Ishikawa (cell line): ENCODE data around the gene PSTPIP1.

Source experiments
- CEBPB ChIP-seq: IDR thresholded peaks from 2 replicates; pipeline ENCODE4 v1.6.1; 2012
- CREB1 ChIP-seq: IDR thresholded peaks from 2 replicates; pipeline ENCODE4 v1.6.1; 2012; ENCODE audit warnings: low read depth
- EGR1 ChIP-seq: IDR thresholded peaks from 2 replicates; pipeline ENCODE4 v1.6.1; 2012
- EP300 ChIP-seq: IDR thresholded peaks from 2 replicates; pipeline ENCODE4 v1.6.1; 2012; ENCODE audit warnings: borderline replicate concordance
- FOXM1 ChIP-seq: IDR thresholded peaks from 2 replicates; pipeline ENCODE4 v1.6.1; 2012; ENCODE audit warnings: low read depth, borderline replicate concordance
- NFIC ChIP-seq: IDR thresholded peaks from 2 replicates; pipeline ENCODE4 v1.6.1; 2012
- RAD21 ChIP-seq: IDR thresholded peaks from 2 replicates; pipeline ENCODE4 v1.6.1; 2012; ENCODE audit warnings: low read depth
- TAF1 ChIP-seq: IDR thresholded peaks from 2 replicates; pipeline ENCODE4 v1.6.1; 2012; ENCODE audit warnings: low read depth, mild to moderate bottlenecking
- TCF12 ChIP-seq: IDR thresholded peaks from 2 replicates; pipeline ENCODE4 v1.6.1; 2012; ENCODE audit warnings: low read depth
- TEAD4 ChIP-seq: IDR thresholded peaks from 2 replicates; pipeline ENCODE4 v1.6.1; 2012
- YY1 ChIP-seq: IDR thresholded peaks from 2 replicates; pipeline ENCODE4 v1.6.1; 2012; ENCODE audit warnings: low read depth
- ZBTB7A ChIP-seq: IDR thresholded peaks from 2 replicates; pipeline ENCODE4 v1.6.1; 2012; ENCODE audit warnings: low read depth
- TF ChIP-seq, protein P1 (sequence below): IDR thresholded peaks from 2 replicates; pipeline ENCODE4 v1.6.1; 2012
- TF ChIP-seq, protein P2 (sequence below): IDR thresholded peaks from 2 replicates; pipeline ENCODE4 v1.6.1; 2012
- TF ChIP-seq, protein P3 (sequence below): IDR thresholded peaks from 2 replicates; pipeline ENCODE4 v1.6.1; 2012; ENCODE audit warnings: low read depth, mild to moderate bottlenecking

PSTPIP1 gene

DNA sequence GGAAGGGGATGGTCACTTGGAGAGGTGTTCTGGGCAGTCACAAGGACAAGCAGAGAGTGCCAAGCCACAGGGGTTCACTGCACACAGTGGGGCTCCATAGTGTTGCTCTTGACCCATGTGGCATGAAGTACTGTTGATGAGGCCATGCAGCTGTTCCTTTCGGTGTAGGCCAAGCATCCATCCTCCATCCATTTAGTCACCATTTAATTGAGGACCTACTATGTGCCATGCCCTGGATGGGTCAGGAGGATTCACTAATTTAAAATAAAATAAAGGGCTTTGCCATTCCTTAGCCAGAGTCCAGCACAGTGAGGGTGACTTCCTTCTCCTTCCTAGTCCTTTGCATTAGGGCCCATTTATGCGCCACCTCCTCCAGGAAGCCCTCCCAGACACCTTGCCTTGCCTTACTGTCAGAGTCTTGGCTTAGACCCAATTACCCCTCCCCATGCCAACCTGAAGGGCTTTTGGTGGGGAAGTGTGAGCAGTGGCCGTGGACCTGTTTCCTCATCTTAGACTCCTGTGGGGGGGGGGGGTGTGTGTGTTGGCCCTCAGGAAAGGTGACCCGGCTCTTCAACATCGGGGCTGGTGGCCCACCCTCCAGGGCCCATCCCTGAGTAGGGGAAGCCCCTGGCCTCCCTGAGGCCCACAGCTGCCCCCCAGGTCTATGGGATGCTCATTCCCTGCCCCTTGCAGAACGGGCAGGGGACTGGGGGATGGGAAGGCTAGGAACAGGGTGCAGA is 25.6 kb downstream of the PSTPIP1 start:
- TF ChIP-seq, protein P1, sequence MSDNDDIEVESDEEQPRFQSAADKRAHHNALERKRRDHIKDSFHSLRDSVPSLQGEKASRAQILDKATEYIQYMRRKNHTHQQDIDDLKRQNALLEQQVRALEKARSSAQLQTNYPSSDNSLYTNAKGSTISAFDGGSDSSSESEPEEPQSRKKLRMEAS: no peak
- TF ChIP-seq TEAD4 (no peak), FOXM1 (no peak), TCF12 (no peak), YY1 (no peak), EGR1 (no peak), CEBPB (no peak), CREB1 (no peak), TAF1 (no peak), ZBTB7A (no peak), NFIC (no peak), EP300 (no peak), RAD21 (no peak)
- TF ChIP-seq, protein P2, sequence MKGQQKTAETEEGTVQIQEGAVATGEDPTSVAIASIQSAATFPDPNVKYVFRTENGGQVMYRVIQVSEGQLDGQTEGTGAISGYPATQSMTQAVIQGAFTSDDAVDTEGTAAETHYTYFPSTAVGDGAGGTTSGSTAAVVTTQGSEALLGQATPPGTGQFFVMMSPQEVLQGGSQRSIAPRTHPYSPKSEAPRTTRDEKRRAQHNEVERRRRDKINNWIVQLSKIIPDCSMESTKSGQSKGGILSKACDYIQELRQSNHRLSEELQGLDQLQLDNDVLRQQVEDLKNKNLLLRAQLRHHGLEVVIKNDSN: no peak
- TF ChIP-seq, protein P3, sequence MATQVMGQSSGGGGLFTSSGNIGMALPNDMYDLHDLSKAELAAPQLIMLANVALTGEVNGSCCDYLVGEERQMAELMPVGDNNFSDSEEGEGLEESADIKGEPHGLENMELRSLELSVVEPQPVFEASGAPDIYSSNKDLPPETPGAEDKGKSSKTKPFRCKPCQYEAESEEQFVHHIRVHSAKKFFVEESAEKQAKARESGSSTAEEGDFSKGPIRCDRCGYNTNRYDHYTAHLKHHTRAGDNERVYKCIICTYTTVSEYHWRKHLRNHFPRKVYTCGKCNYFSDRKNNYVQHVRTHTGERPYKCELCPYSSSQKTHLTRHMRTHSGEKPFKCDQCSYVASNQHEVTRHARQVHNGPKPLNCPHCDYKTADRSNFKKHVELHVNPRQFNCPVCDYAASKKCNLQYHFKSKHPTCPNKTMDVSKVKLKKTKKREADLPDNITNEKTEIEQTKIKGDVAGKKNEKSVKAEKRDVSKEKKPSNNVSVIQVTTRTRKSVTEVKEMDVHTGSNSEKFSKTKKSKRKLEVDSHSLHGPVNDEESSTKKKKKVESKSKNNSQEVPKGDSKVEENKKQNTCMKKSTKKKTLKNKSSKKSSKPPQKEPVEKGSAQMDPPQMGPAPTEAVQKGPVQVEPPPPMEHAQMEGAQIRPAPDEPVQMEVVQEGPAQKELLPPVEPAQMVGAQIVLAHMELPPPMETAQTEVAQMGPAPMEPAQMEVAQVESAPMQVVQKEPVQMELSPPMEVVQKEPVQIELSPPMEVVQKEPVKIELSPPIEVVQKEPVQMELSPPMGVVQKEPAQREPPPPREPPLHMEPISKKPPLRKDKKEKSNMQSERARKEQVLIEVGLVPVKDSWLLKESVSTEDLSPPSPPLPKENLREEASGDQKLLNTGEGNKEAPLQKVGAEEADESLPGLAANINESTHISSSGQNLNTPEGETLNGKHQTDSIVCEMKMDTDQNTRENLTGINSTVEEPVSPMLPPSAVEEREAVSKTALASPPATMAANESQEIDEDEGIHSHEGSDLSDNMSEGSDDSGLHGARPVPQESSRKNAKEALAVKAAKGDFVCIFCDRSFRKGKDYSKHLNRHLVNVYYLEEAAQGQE: no peak

DNA sequence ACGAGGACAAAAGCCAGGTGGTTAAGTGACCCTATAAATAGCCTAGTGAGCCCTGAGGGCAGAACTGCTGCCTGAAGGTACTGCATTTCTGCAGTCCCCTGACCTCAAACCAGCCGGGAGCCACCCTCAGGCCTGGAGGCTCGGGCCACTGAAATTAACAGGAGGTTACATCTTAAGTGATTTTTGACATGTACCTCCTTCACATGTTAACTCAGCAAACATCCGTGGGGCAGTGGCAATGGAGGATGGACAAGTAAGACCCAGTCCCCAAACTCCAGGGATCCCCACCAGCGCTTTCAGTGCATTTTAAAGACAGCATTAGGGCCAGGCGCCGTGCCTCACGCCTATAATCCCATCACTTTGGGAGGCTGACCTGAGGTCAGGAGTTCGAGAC is 26.2 kb downstream of the PSTPIP1 start:
- TF ChIP-seq, protein P3: no peak
- TF ChIP-seq YY1 (no peak), ZBTB7A (no peak), TEAD4 (no peak), EP300 (no peak), NFIC (no peak), EGR1 (no peak), CEBPB (no peak), TCF12 (no peak), CREB1 (no peak), TAF1 (no peak), FOXM1 (no peak)
- TF ChIP-seq, protein P1: no peak
- TF ChIP-seq, protein P2: no peak

DNA sequence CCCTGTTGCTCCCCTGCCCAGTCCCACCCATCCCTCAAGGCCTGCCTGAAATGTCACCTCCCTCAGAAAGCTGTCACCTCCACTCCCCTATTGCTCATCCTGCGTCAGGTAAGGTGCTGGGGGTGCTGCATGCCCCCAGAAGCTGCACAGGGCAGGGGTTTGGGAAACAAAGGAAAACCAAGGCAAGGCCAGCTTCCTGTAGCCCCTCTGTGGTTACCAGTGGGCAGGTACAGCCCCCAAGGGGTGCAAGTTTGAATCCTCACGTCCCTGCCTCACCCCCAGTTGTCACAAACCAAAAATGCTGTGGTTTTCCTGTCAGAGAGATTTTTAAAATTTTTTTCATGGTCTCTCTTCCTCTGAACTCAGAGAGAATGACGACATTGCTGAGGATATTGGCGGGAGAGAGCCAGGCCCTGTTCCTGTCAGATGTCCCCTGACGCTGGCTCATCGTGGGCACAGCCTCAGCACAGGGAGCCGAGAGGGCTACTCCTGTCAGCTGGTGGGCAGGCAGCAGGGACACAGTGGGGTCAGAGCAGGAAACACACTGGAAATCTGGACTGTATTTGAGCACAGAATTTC is 27.0 kb downstream of the PSTPIP1 start:
- TF ChIP-seq, protein P3: no peak
- no peak for TF ChIP-seq CREB1
- no peak for TF ChIP-seq TCF12
- no peak for TF ChIP-seq YY1
- no peak for TF ChIP-seq TAF1
- no peak for TF ChIP-seq NFIC
- no peak for TF ChIP-seq TEAD4
- no peak for TF ChIP-seq EGR1
- no peak for TF ChIP-seq RAD21
- no peak for TF ChIP-seq FOXM1
- TF ChIP-seq, protein P1: no peak
- no peak for TF ChIP-seq EP300
